ENCODE results near the gene SPACDR. TPM values are rescaled to one million over a fixed set of nuclear protein-coding genes. Genes with fewer than 3 reads are reported as not detected.
"Not testable (repeated sequence)": the region's sequence is repeated elsewhere in the genome, so short reads cannot be mapped to it uniquely, and the experiment has no call there.

The SPACDR gene
- total RNA-seq, 2 donors from 2014 or later, result not detected

GRCh38 chr7:100446040-100446439 lies 18.0 kb downstream of the SPACDR start:
- H3K4me1 ChIP-seq (ENCODE audit: control insufficient read depth in 1 of 2, low read depth in 2 of 2), result peaks cover 0 to 13% of the 10 kb centered on the region in 2 donors
- H3K4me3 ChIP-seq, result no peak overlapping the region
- H3K27ac ChIP-seq, result no peak overlapping the region
- DNase-seq (ENCODE audit: low spot score) (no peak), ATAC-seq (ENCODE audit: insufficient number of reproducible peaks, low FRiP score, low read depth) (no peak)
- no peak for TF ChIP-seq CTCF (IDR thresholded peaks at IDR 0.05)
- no peaks in the 10 kb centered on the region for H3K27me3 ChIP-seq (replicated peaks; ENCODE audit: insufficient read depth)
- no peaks in the 10 kb centered on the region for H3K36me3 ChIP-seq
- H3K9me3 ChIP-seq, result no peaks in the 10 kb centered on the region

GRCh38 chr7:100444311-100445278 lies 19.5 kb downstream of the SPACDR start:
- ATAC-seq (ENCODE audit: insufficient number of reproducible peaks, low FRiP score, low read depth), result peak; percentile 33
- Histone ChIP-seq H3K4me3 (no peak overlapping the region), H3K27ac (no peak overlapping the region)

GRCh38 chr7:100443096-100443840 lies 20.8 kb downstream of the SPACDR start:
- ATAC-seq (ENCODE audit: insufficient number of reproducible peaks, low FRiP score, low read depth), result no peak
- DNase-seq (ENCODE audit: low spot score), result no peak
- H3K9me3 ChIP-seq, result no peaks in the 10 kb centered on the region
- no peaks in the 10 kb centered on the region for H3K36me3 ChIP-seq
- H3K4me1 ChIP-seq (ENCODE audit: control insufficient read depth in 1 of 2, low read depth in 2 of 2), result no peaks in the 10 kb centered on the region
- no peaks in the 10 kb centered on the region for H3K27me3 ChIP-seq (replicated peaks; ENCODE audit: insufficient read depth)
- H3K4me3 ChIP-seq, result no peak overlapping the region
- H3K27ac ChIP-seq, result no peak overlapping the region
- no peak for TF ChIP-seq CTCF (IDR thresholded peaks at IDR 0.05)

More at GRCh38 chr7:100444311-100445278, 19.5 kb downstream of the SPACDR start:
- H3K4me1 ChIP-seq (ENCODE audit: control insufficient read depth in 1 of 2, low read depth in 2 of 2), result no peaks in the 10 kb centered on the region
- H3K9me3 ChIP-seq, result no peaks in the 10 kb centered on the region
- no peak for DNase-seq (ENCODE audit: low spot score)
- no peaks in the 10 kb centered on the region for H3K27me3 ChIP-seq (replicated peaks; ENCODE audit: insufficient read depth)
- H3K36me3 ChIP-seq, result no peaks in the 10 kb centered on the region
- TF ChIP-seq CTCF (IDR thresholded peaks at IDR 0.05), result no peak

GRCh38 chr7:100441641-100442535 lies 22.2 kb downstream of the SPACDR start:
- ATAC-seq (ENCODE audit: insufficient number of reproducible peaks, low FRiP score, low read depth), result no peak

GRCh38 chr7:100439244-100439643 lies 24.8 kb downstream of the SPACDR start:
- H3K27me3 ChIP-seq (replicated peaks; ENCODE audit: insufficient read depth); H3K27ac ChIP-seq; H3K36me3 ChIP-seq; H3K4me3 ChIP-seq; H3K9me3 ChIP-seq; DNase-seq (ENCODE audit: low spot score); ATAC-seq (ENCODE audit: insufficient number of reproducible peaks, low FRiP score, low read depth): not testable (repeated sequence)
- H3K4me1 ChIP-seq (ENCODE audit: control insufficient read depth in 1 of 2, low read depth in 2 of 2), result peaks cover 5 to 13% of the 10 kb centered on the region in 2 donors

More at GRCh38 chr7:100441641-100442535, 22.2 kb downstream of the SPACDR start:
- Histone ChIP-seq H3K27ac (no peak overlapping the region), H3K9me3 (no peaks in the 10 kb centered on the region), H3K4me3 (no peak overlapping the region), H3K4me1 (ENCODE audit: control insufficient read depth in 1 of 2, low read depth in 2 of 2) (no peaks in the 10 kb centered on the region), H3K36me3 (no peaks in the 10 kb centered on the region), H3K27me3 (replicated peaks; ENCODE audit: insufficient read depth) (no peaks in the 10 kb centered on the region)
- TF ChIP-seq CTCF (IDR thresholded peaks at IDR 0.05), result no peak
- DNase-seq (ENCODE audit: low spot score), result no peak

- not testable (repeated sequence) for H3K9me3 ChIP-seq; H3K27me3 ChIP-seq (replicated peaks; ENCODE audit: insufficient read depth); DNase-seq (ENCODE audit: low spot score); H3K4me3 ChIP-seq; H3K36me3 ChIP-seq; ATAC-seq (ENCODE audit: insufficient number of reproducible peaks, low FRiP score, low read depth); H3K27ac ChIP-seq
- H3K4me1 ChIP-seq (ENCODE audit: control insufficient read depth in 1 of 2, low read depth in 2 of 2), result peaks cover 5 to 14% of the 10 kb centered on the region in 2 donors
These were observed 25.3 kb downstream of the SPACDR start for GRCh38 chr7:100438731-100439130.

Data from thoracic aorta (tissue), 2 donors.